Embryonic facial prominence (tissue), 1 donor: ENCODE results near the gene SP6.

Source experiments
- DNase-seq: peaks from one replicate; pipeline ENCODE4 v3.0.0-alpha.2; 2016; ENCODE audit errors: extremely low spot score

The SP6 gene

DNA sequence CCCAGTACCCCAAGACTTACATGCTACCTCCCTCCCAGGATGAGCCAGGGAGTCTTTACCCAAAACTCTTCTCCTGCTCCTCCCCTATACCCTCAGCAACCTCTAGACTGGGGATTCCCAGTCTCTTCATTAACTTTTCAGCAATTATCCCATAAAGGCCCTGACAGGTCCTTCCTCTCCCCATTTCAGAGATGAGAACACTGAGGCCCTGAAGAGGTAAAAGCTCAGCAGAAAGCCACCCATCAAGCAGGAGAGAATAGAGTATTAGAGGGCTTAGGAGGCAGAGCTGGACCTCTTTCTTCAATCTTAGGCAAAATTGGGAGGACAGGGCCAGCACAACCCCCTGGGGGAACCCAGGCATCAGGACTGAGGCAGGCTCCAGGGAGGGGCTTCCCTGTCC lies 5.9 kb upstream of the SP6 start:
- no peak for DNase-seq

DNA sequence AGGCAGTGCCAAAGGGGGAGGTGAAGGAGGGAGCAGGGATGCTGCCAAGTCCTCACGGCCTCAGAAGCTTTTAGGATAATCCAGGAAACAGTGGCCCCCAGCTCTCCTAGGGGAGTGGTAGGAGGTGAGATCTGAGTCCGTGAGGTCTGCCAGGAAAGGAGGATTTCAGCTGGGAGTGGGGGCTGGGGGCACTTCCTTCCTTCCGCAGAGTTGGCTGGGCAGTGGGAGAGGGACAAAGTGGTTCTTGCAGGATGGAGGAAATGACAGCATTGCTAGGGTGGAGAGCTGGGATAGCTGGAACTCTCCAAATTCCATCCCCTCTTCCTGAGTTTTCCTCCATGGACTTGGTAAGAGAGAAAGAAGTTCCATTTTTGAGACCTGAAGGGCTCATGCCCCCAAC lies 4.8 kb upstream of the SP6 start:
- no peak for DNase-seq

DNA sequence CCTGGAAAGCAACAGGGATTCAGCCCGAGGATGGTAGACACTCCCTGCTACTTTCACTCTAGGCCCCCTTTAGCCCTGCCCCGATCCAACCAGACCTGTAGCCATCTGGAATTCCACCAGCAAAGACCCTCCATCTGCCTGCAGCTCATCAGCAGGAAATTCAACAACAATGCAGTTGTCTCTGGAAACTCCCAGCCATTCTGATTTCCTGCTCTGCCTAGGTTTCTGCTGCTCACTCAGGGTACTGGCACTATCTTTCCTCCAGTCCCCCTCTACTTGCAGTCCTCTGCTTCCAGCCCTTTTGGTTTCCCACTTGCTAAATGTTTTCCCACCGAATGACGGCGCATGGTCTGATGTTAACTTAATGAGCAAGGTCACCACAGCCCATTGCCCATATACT lies 2.7 kb upstream of the SP6 start:
- DNase-seq = no peak

DNA sequence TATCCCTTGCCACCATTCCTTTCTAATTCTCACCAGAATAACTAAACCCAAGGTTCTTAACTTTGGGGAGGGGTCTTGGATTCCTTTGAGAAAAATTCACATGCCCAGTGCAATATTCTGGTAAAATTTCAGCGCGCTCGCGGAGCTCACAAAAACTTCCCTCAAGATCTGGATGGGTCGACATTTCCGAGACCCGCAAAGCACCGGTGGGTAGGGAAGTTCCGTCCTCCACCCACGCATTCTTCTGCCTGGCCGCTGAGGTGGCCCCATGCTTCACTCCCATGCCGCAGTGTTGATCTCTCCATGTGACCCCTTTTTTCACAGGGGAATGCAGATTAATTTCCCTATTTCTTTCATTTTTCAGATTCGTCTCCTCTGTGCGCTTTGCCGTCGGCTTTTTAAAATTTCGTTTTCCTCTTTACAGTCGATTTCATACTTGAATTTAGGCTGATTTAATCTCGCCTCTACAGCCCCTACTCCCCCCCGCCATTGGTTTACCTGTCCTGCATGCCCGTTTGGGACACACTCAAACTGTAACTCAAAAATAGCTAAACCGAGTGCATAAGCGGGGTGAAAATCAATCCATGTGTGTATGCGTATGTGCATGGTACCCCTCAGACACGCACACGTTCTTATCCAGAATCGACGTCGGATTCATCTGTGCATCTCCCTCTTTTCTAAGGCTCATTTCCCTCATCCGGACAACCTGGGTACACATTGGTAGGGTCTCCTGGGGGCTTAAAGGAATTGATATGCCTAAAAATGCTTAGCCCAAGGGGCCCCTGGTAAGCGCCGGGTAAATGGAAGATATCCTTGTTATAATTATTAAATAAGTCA lies 1.4 kb upstream of the SP6 start:
- no peak for DNase-seq

DNA sequence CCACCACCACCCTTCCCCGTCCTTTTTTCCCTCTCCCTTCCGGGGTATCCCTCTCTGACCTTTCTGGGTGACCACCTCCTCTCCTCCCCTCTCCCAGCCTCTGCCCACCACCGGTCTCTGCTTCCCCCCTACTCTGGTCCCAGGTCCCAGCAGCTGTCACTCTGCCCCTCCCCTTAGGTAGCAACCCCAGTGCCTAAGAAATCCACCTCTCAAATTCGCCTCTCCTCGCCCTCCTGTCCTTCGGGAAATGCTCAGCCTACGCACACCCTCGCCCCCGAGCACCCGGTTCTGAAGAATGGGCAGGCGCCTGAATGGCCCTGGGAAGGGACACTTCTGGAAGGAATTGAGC lies 775 bp upstream of the SP6 start:
- no peak for DNase-seq

DNA sequence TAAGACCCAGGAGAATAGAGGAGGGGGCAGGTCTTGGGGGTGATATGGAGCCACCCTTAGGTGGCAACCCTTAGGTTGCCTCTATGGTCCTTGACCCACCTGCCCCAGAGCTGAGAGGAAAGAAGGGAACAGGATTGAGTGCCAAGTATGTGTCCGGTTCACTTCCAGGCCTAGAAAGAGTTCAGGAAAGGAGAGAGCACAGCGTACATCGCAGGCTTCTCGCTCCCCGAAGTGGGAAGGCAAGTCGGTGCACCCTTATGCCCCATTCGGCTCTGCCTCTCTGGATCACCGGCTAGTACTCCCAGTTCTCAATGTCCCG lies 631 bp downstream of the SP6 start:
- no peak for DNase-seq

DNA sequence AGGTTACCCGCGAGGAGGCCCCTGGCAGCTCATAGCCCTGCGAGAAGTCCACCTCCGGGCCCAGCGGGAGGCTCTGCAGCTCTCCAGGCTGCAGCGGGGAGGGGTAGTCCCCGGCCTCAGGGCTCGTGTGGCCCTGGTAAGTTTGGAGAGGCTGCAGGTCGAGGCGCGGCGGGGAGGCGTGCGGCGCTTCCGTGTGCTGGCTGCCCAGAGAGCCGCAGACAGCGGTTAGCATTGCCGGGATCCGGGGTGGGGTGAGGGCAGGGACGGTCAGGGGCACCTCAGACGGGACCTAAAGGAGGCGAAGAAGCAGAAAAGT lies 2.8 kb downstream of the SP6 start:
- no peak for DNase-seq

DNA sequence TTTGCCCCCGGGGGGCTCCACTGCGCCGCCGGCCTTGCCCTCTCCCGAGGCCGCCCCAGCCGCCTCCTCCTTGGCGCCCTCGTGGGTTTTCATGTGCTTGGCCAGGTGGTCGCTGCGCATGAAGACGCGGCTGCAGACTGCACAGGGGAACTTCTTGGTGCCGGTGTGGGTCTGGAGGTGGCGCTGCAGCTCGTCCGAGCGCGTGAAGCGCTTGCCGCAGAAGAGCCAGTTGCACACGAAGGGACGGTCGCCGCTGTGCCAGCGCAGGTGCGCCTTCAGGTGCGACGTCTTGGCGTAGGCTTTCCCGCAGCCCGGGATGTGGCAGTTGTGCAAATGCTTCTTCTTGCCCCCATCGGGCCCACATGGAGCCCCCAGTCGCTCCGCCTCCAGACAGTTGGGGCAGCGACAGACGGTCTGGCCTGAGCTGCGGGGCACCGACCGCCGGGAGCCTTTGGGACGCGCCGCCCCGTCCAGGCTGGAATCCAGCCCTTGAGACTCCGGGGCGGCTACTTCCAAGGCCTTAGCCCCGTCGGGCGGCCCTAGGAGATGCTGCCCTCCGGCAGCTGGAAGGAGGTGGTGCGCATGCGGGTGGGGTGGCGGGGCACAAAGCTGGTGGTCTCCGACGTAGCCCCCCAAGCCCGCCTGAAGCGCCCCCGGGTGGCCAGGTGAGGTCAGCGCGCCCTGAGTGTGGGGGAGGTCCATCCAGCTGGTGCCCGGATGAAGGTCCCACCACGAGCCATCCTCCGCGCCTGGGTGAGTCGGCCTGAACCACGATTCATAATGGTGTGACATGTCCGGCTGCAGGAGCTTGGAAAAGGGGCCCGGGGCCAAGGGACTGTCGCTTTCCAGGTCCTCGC lies 3.4 kb downstream of the SP6 start:
- no peak for DNase-seq

DNA sequence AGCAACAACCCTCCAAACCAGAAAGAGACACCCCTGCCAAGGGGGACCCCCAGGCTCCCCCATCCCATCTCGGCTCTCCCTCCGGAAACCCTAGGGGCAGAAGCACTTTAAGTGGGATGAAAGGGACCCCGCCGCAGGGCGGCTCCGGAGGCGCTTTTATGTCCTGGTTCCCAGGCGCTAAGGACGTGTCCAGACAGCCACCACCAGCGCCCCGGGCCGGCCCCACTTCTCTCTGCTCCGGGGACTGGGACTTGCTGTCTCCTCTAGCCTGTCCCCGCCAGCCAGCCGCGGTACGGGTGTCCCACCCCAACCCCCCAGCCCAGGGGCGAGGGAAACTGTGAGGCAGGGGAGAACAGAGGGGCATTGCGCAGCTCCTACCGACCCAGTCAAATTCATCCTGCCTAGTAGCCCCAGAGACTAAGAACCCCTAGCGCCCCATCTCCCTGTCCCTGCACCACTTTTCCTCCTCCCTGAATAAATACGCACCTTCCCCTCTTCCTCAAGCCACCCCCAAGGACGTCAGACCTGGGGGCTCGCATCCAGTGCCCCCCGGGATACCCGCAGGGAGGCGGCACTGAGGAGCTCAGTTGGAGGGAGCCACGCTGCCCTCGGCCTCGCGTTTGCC lies 4.1 kb downstream of the SP6 start:
- DNase-seq = no peak

DNA sequence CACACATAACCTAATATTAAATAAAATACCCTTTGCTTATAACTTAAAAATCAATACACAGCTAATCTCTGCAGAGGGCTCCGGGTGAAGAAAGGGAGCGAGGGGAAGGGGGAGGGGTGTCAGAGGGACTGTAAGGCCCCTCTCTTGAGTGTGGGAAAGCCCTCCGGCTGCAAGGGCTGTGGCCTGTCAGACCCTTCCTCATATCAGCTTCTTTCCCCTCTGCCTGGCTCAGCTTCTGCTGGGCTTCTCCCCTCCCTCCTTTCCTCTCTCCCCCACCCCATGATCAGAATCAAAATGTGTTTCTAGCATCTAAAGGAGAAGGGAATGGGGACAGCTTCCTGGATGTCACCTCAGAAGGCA lies 5.3 kb downstream of the SP6 start:
- DNase-seq = no peak

DNA sequence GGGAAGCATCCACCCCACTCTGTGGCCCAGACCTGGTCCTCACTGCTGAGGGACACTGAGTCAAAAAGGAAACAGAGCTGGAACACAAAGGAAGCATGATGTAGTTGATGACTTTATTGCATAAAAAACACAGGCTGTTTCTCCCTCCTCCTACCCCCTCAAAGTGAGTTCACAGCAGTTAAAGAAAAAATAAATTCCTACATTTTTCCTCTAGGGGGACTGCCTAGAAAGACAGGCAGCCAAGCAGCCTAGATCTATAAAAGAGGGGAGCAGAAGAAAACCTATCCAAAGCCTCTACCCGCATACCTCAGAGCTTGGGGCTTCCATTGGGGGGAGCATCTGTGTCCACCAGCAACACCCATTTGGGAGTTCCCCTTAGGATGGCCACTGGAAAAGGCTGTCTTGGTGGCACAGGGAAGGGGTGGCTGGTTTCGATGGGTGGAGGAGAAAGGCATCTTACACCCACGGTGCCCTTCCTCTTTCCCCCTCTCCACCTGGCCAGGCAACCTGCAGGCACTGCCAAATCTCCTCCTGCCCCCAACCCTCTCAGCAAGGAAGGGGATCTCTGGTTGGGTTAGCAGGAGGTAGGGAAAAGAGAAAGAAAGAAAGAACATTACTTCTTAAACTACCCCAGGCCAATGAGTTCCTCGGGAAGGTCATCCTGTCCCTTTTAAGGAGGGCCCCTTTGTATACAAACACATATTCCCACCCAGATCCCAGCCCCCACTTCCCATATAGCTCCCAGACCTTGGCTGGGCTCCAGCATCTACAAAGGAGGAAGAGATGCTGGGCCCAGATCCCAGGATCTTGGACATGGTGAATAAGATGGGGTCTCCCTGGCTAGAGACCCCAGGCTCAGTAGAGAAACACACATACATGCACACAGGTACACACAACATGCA lies 5.9 kb downstream of the SP6 start:
- peak; percentile 96 for DNase-seq

DNA sequence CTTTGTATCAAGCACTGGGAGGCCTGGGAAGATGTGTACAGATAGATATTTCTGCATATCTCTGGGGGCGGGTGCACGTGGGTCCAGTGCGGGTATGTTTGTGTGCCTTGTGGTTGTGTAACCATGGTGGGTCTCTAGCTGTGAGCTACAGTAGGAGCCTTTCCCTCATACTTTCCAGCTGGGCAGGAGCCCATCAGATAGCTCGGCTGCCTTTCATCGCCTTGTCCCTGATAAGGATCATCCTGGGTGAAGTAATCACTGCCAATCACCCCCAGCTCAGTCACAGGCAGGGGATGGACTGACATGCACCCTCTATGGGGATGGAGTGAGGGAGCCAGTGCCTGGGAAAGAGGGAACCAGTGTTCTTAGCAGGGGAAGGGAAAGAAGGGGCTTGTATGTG lies 6.7 kb downstream of the SP6 start:
- DNase-seq = no peak

DNA sequence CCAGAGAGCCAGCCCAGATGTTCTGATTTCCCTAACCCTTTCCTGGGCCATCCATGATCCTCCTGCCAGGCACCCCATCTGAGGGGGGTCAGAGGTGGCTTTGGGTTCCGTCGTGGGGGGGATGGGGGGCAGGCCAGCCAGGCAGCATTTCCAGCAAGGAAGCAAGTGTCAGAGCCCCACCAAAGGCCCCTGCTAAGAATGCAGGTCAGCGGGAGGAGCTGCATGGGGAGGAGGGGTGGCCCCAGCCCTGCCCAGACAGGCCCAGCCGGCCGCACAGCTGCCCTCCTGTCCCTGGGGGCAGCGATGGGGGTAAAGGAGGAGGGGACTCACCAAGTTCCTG lies 7.6 kb downstream of the SP6 start:
- DNase-seq = no peak

DNA sequence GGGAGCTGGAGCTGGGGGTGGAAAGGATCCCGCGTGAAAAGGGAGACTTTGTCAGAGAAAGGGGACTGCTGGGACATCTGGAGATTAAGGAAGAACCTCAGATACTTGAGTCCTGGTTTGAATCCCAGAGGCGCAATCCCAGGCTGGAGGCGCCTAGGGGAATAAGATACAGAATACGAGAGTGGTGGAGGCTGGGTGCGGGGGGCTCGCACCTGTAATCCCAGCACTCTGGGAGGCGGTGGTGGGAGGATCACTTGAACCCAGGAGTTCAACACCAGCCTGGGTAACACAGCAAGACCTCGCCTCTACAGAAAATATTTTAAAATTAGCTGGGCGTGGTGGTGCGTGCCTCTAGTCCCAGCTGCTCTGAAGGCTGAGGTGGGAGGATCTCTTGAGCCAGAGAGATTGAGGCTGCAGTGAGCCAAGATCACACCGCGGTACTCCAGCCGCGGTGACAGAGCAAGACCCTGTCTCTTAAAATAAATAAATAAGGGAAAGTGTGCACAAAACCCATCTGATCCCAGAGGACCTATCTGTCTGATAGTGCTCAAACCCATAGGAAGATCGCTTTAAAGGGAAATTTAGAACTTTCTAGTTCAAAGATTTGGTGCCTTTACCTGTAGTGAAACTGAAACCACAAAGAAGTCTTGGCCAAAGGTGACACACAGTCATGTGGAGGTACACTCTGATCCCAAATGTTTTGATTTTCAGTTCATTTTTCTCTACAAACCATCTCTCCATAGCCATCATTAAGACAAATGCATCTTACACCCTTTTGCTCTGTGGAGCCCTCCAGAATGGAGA lies 9.3 kb downstream of the SP6 start:
- DNase-seq = no peak

DNA sequence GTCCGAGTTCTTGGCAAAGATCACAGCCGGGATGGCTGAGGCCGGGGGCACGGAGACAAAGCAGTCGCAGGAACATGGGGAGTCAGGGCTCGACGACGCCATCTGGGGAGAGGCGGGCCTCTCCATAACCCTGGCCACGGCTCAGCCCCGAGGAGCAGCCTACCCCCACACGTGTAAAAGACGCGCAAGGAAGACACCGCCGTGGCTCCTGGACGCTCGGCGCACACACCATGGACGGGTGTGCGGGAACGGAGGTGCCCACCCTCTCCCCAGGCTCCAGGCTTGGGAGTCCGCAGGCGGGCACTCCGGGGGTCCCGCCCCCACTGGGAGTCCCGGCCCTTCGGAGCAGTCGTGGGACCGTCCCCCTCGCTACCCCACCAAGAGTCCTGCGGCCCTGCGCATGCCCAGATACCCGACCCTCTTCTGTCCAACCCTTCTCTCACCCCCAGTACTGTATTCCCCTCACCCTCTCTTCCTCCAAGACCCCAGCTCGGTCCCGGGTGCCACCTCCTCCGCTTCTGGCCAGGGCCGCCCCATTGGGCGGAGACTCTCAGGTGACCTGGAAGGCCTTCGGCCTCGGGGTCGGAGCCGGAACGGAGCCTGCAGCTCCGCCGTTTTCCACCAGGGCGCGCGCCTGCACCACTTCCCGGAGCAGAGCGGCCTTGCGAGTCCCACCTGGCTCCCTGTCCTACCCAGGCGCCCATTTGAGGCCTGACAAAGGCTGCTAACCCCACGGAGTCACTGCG lies 10.0 kb downstream of the SP6 start, which contains the start of gene SCRN2:
SCRN2 (minus strand) TSS at position 532 of the 746 bp plus-strand sequence; CDS start at position 102, 430 bp downstream.
- DNase-seq = peak; percentile 63

DNA sequence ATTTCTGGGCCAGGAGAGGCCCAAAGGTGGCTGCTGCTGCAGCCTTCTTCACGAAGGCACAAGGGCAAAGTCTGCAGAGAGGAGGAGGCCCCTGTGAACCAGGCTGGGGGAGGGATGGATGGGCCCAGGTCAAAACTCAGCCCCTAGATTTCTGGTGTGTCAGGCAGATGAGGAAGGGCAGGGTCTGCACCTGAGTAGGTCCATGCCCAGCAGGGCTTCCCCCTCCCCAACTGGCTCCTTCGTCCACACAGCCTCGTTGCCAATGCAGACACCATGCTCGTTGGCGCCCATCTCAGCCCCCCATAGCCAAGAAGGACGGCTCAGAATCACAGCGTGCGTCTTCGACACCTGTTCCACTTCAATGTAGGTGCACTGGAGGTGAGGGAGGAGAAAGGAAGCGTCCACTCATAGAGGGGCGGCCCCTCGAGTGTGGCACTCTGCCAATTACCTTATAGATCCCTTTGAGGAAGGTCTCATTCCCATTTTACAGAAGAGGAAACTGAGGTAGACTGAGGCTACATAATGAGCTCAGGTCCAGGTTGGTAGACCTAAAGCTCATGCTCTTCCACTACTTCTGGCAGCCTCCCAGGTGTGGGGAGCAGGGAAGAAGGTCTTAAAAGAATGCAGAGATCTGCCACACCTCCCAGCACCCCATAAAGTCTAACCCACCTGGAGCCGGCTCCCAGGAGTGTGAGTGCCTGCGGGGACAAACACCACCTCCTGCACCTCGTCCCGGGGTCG lies 10.8 kb downstream of the SP6 start:
- no peak for DNase-seq

DNA sequence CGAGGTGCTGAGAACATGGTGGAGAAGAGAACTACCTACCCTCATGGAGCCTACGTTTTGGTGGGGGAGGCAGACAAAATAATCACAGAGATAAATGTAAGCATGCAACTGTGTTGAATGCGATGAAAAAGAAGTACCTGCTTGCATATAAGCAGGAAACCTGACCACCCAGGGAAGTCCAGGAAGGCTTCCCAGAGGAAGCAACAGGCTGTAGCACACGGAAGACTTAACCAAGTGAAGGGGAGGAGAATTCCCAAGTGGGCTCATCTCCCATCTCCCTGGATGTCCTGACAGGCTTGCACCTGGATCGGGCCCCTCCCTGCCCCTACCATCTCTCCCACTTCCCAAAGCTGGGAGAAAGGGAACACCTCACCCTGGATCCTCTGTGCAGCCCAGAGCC lies 11.9 kb downstream of the SP6 start:
- no peak for DNase-seq

DNA sequence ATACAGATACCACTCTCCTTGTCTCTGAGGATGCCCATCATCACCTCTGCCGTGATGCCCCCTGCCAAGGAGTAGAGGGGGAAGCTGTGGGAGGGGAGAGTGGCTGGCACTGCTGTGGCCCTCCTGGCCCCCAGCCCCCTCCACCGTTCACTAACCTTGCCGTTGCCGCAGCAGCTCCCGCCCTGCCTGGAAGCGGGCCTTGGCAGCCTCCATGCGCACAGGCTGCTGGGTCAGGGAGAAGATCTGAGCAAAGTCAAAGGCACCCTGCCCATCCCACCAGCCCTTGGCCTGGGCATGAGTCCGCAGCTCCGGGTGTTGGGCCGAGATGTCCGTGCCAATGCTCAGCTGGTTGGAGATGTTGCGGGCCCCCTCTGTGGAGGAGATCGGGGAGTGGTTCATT lies 12.3 kb downstream of the SP6 start:
- no peak for DNase-seq

DNA sequence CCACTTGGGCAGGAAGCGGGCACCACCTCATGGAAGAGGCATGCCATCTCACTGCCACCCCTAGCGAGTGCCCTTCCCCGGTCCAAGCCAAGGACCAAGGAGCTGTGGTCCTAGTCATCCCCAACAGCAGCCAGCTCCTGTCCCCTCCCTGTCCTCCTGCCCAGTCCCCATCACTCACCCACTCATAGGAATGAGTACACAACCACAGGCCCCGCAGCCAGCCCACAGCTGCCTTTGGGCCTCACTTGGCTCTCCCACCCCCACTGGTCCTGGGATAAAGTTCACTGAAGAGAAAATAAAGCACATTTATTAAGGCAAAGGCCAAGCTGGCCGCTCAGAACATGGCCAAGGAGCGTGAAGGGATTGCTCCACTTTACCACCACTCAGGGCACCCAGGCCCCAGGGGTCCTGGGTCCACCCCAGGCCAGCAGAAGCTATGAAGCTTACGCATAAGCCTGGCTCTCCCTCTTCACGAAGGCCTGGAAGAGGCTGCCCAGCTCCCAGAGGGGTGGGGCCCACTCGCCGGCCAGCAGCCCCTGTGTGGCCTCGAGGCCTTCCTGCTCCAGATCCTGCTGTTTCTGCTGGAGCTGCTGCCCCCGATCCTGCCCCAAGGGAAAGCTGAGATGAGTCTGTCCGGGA lies 13.4 kb downstream of the SP6 start:
- no peak for DNase-seq
